Limb (tissue), 2 donors: Measurements from ENCODE around the gene CLEC18A.
"Not testable (repeated sequence)": the region's sequence is repeated elsewhere in the genome, so short reads cannot be mapped to it uniquely, and the experiment has no call there.

Source experiments
- DNase-seq, 2 donors: peaks; one replicate each; pipeline ENCODE4 v3.0.0-alpha.2; 2016; ENCODE audit errors: extremely low spot score in 2 of 2

Gene CLEC18A

DNA sequence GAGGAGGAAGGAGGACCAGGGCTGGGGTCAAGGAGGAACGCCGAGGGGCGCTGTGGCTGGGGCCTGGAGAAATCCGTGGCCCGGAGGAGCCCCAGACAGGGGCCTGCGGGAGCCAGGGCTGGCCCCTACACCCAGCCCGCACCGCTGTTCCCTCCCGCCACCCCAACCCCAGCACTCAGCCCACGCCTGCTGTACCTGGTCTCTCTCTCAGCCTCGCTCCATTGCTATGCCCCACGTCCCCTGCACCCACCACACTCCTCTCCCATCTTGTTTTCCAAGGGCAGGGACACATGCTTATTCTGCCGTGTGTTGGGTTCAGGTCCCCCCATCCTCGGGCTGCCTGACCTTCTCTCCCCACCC is 518 bp downstream of the CLEC18A start:
- DNase-seq = not testable (repeated sequence)

GRCh38 chr16:69952116-69952515 is 982 bp downstream of the CLEC18A start:
- DNase-seq = not testable (repeated sequence)

DNA sequence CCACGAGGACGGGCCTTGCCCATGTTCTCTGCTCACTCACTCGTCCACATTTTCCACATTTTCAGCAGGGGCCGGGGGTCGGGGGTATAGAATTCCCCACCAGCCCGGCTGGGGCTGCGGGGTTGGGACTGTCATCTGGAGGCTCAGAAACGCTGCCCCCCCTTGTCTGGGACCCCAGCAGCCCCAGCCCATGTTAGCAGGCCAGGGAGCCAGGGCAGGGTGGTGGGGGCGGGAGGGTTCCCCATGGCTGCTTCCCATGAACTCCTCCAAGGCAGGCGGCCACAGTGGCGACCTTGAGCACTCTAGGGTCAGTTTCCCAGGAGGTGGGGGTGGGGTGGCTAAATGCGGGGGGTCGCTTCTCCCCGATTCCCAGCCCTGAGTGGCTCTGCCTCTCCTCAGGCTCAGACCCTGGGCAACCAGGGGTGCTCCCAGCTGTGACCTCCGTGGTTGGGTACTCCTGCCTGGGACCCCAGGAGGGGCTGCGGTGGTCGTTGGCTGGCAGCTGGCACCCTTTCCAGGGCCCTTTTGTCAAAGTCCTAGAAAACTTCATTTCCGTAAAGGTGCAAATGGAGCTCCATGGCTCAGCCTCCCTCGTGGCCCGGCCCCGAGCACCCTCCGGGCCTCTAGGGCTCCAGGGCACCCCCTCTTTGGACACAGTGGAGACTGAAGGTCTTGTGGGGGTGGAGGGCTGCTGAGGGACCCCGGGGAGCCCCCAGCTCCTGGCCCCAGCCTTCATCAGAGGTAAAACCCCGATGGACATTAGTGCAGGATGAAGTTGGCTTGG is 1.6 kb downstream of the CLEC18A start:
- DNase-seq = peak in 1 of 2 donors; percentile 22

DNA sequence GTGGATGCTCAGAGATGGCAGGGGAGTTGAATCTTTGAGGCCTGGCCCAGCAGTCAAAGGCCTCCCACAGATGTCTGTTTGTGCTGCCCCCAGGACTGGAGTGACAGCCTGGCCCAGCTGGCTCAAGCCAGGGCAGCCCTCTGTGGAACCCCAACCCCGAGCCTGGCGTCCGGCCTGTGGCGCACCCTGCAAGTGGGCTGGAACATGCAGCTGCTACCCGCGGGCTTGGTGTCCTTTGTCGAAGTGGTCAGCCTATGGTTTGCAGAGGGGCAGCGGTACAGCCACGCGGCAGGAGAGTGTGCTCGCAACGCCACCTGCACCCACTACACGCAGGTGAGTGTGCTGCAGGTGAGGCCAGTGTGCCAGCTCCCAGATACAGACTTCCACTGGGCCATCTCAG is 3.1 kb downstream of the CLEC18A start:
- not testable (repeated sequence) for DNase-seq

GRCh38 chr16:69963312-69963711 is 12.2 kb downstream of the CLEC18A start:
- DNase-seq = not testable (repeated sequence)

GRCh38 chr16:69964960-69965660 is 14.0 kb downstream of the CLEC18A start:
- peak; percentile 40 to 66 for DNase-seq

DNA sequence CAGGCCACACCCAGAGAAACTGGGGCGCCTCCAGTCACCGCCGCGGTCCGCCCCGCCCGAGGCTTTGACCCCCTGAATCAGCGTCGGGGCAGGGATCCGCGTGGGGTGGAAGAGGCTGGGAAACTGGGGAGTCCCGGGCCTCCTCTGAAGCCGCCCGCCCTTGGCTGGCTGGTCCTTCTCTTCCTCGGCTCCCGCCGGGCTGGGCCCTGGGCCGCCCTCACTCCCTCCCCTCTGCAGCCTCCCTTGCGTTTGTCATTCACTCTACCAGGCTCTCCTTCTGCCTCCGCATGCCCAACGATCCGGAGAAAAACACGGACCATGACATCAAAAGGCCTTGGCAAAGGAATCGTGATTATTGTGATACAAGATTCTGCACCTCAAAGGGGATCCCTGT is 14.5 kb downstream of the CLEC18A start:
- not testable (repeated sequence) for DNase-seq

- DNase-seq = not testable (repeated sequence)
These were observed 16.6 kb downstream of the CLEC18A start for GRCh38 chr16:69967688-69968087.

DNA sequence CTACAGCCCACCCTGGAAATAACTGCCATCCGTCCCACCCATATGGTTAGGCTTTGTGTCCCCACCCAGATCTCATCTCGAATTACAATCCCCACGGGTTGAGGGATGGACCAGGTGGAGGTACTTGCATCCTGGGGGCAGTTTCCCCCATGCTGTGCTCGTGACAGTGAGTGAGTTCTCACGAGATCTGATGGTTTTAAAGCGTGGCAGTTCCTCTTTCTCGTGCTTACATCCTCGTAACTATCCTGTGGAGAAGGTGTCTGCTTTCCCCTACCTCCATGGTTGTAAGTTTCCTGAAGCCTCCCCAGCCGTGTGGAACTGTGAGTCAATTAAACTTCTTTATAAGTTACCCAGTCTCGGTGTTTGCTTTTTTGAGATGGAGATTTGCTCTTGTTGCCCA is 17.0 kb downstream of the CLEC18A start:
- not testable (repeated sequence) for DNase-seq

DNA sequence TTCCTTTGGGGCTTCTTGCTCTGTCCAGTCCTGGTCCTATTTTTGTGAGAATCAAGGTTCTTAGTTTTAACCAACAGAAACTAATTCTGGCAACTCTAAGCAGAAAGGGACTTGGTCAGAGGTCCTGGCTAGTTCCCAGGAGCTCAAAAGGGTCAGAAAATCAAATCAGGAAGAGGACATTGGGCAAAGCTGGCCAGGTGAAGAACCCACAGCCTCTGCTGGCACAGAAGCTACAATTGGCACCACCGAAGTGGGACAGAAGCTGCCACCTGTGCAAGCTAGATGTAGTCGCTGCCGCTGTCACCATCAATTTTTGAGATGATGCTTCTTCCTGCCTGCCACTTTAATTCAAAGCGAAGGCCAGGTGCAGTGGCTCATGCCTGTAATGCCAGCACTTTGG is 18.5 kb downstream of the CLEC18A start:
- DNase-seq = not testable (repeated sequence)

DNA sequence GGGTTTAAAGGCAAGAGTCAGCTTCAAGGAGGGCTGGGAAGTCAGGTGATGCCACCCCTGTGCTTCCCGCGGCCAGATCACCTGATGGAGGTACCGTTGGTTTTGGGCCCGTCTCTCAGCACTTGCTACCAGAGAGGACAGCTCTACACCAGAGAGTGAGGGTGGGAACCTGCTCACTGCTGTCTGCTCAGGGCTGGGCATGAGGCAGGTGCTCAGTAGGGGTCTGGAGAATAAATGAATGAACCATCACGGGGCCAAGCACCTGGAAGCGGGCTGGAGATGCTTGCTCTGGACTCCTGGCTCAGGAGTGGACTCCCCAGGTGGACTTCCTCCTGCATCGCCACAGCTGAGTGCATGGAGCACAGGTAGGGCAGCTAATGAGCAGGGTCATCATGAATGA is 21.0 kb downstream of the CLEC18A start:
- not testable (repeated sequence) for DNase-seq

- DNase-seq = not testable (repeated sequence)
These were observed 21.8 kb downstream of the CLEC18A start for GRCh38 chr16:69972935-69973334.

- not testable (repeated sequence) for DNase-seq
These were observed 34.1 kb downstream of the CLEC18A start for GRCh38 chr16:69985196-69985595.

GRCh38 chr16:69997956-69998355 is 46.8 kb downstream of the CLEC18A start:
- not testable (repeated sequence) for DNase-seq

GRCh38 chr16:69999801-70000200 is 48.7 kb downstream of the CLEC18A start:
- not testable (repeated sequence) for DNase-seq

- not testable (repeated sequence) for DNase-seq
These were observed 52.4 kb downstream of the CLEC18A start for GRCh38 chr16:70003511-70003910.

DNA sequence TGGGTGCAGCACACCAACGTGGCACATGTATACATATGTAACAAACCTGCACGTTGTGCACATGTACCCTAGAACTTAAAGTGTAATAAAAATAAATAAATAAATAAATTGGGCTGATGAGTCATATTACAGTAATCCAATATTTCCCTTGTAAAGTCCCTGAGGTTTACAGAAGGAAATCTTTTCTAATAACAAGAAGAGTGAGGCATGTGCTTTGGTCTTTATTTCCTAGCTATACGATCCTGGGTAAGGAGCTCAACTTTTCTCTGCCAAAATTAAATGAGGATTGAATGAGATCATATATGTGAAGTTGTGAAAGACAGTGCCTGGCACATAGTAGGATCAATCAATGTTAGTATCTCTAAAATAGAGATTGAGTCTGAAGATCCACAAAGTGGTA is 57.5 kb downstream of the CLEC18A start:
- not testable (repeated sequence) for DNase-seq

DNA sequence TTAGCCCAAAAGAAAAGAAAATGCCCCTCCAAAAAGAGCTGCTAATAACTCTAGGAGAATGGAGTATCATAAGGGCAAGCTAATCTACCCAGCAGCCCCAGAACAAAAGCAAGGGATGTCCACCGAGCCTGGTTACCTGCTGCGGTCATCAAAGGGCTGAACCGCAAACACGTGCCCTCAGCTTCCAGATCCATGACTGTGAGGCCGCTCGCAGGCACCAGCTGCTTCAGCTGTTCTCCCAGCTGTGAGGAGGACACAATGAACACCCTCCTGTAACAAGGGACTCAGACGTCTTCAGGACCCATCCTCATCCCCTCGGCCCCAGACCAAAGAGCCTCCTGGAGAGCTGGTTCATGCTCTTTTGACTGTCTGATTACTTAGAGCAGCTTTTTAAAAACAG is 59.5 kb downstream of the CLEC18A start:
- not testable (repeated sequence) for DNase-seq

DNA sequence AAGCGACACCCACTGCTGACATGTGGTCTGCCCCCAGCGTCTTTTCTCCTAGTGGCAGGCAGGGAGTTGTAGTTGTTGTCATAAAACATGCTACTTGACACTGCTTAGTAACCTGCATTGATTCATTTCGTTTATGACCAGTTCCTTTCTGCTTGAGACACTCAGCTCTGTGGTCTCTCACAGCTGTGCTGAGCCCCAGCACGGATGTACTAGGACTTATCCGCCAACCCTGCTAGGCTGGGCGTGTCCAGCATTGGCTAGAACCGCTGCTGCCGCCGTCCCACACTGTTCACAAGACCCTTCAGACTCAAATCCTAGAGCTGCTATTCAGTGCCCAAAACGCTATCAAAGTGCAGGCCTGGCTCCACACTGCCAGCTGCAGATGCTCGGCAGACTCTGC is 60.0 kb downstream of the CLEC18A start:
- not testable (repeated sequence) for DNase-seq

DNA sequence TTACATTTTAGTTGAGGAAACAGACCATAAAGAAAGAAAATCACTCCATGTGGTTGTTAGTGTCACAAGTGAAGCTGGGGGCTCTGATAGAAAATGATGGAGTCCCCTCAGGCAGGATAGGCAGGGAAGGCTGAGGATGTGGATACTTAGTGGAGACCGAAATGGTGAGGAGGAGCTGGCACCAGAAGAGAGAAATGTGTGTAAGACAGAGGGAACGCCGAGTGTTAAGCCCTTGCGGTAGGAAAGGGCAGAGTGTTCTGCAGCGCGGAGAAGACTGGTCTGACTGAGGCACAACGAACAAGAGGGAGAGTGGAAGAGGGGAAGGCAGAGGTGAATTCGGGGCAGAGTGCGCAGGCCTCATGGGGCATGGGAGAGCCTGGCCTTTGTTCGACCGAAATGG is 61.2 kb downstream of the CLEC18A start:
- DNase-seq = not testable (repeated sequence)

DNA sequence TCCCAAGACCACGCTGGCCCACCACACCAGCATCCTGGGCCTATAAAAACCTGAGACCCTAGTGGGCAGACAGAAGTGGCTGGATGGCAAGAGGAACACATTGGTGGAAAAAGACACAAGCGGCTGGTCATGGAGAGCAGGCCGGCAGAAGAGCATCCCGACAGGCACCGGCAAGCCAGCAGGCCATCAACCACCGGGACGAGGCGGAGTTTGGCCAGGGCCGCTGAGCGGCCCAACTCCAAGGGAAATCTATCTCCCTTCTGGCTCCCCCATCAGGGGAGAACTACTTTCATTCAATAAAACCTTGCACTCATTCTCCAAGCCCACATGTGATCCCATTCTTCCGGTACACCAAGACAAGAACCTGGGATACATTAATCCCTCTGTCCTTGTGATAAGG is 61.8 kb downstream of the CLEC18A start:
- not testable (repeated sequence) for DNase-seq
